PC-9 (cell line): ENCODE data around the gene ZNF215. TPM values are rescaled to one million over a fixed set of nuclear protein-coding genes. Genes with fewer than 3 reads are reported as not detected.

ENCODE experiments used
- BruUV-seq: library from RNA; stranded (reverse); fragments of 400-500 nt; replicated peaks from 2 replicates; lab custom pipeline; 2021; lab: Mats Ljungman, UMichigan
- CTCF ChIA-PET: fragments of 300-600 bp; sonication (Branson Sonifier 250); formaldehyde crosslinking; loops from one replicate; lab custom pipeline; 2022; ENCODE audit warnings: antibody characterized with exemption; lab: Charles Lee
- POLR2A ChIA-PET: fragments of 300-600 bp; sonication (Branson Sonifier 250); formaldehyde crosslinking; loops from one replicate; lab custom pipeline; 2022; ENCODE audit warnings: antibody characterized with exemption; ENCODE audit not compliant: unreplicated experiment; lab: Charles Lee
- DNase-seq, 2 experiments: peaks; one replicate each; pipeline versions ENCODE4 v3.0.0 to v3.0.0-alpha.2; 2015 to 2022; ENCODE audit warnings: mixed read lengths in 1 of 2
- H2AFZ ChIP-seq: fragments of 200-600 bp; sonication (generic); 2 replicates; pipeline ENCODE4 v1.8.1; 2017; ENCODE audit warnings: antibody characterized with exemption
- H3F3A ChIP-seq: fragments of 200-600 bp; sonication (generic); 2 replicates; pipeline ENCODE4 v1.8.1; 2017; ENCODE audit warnings: antibody characterized with exemption, mild to moderate bottlenecking, low read depth; ENCODE audit not compliant: insufficient read depth
- H3K27ac ChIP-seq: fragments of 200-600 bp; sonication (generic); 2 replicates; pipeline ENCODE4 v1.6.1; 2016; ENCODE audit warnings: mixed run types
- H3K27me3 ChIP-seq: fragments of 200-600 bp; sonication (generic); 2 replicates; pipeline ENCODE4 v1.6.1; 2016; ENCODE audit warnings: low read depth, mixed run types; ENCODE audit not compliant: insufficient read depth
- H3K36me3 ChIP-seq: fragments of 200-600 bp; sonication (generic); 2 replicates; pipeline ENCODE4 v1.6.1; 2016; ENCODE audit warnings: low read depth, mixed run types
- H3K4me1 ChIP-seq: fragments of 200-600 bp; sonication (generic); replicated peaks from 2 replicates; pipeline ENCODE4 v1.6.1; 2016; ENCODE audit warnings: mixed run types; ENCODE audit not compliant: insufficient read depth
- H3K4me2 ChIP-seq: fragments of 200-600 bp; sonication (generic); 2 replicates; pipeline ENCODE4 v1.6.1; 2017; ENCODE audit warnings: mixed run types
- H3K4me3 ChIP-seq: fragments of 200-600 bp; sonication (generic); 2 replicates; pipeline ENCODE4 v1.6.1; 2016; ENCODE audit warnings: mixed run types
- H3K79me2 ChIP-seq: fragments of 200-600 bp; sonication (generic); 2 replicates; pipeline ENCODE4 v1.6.1; 2017; ENCODE audit warnings: low read depth, mixed run types
- H3K9me2 ChIP-seq: fragments of 200-600 bp; sonication (generic); 2 replicates; pipeline ENCODE4 v1.8.1; 2017; ENCODE audit warnings: mild to moderate bottlenecking; ENCODE audit not compliant: insufficient read depth
- H3K9me3 ChIP-seq: fragments of 200-600 bp; sonication (generic); 2 replicates; pipeline ENCODE4 v1.8.1; 2016; ENCODE audit warnings: low read depth; ENCODE audit not compliant: insufficient read depth
- H4K20me1 ChIP-seq: fragments of 200-600 bp; sonication (generic); 2 replicates; pipeline ENCODE4 v1.8.1; 2017; ENCODE audit not compliant: insufficient read depth
- CTCF ChIP-seq: fragments of 200-600 bp; sonication (generic); conservative IDR thresholded peaks from 2 replicates; pipeline ENCODE4 v1.6.1; 2017; ENCODE audit warnings: mixed run types, antibody characterized with exemption, mild to moderate bottlenecking, moderate library complexity
- EZH2 ChIP-seq: fragments of 200-600 bp; sonication (generic); IDR thresholded peaks from 2 replicates; pipeline ENCODE4 v1.8.0; 2017; ENCODE audit warnings: antibody characterized with exemption, low read depth
- intact Hi-C: fragments of 100-400 bp; cut with micrococcal nuclease; formaldehyde crosslinking; loops from one replicate; pipeline ENCODE4 v1.10.0; 2022; ENCODE audit not compliant: unreplicated experiment
- total RNA-seq: library from RNA; stranded (reverse); gene quantifications from 2 replicates; pipeline ENCODE4 v1.2.3, GENCODE V29; 2021

Gene ZNF215
- total RNA-seq, 1 experiment from 2014 or later = 2.0 TPM

GRCh38 chr11:6925636-6926207 lies 504 bp upstream of the ZNF215 start:
- POLR2A ChIA-PET = no interaction called here
- no peaks in the 10 kb centered on the region for H3K9me3 ChIP-seq
- TF ChIP-seq EZH2 (no peak), CTCF (no peak)
- intact Hi-C loops = no loop called here
- H3F3A ChIP-seq = peaks cover 8% of the 10 kb centered on the region
- CTCF ChIA-PET = no interaction called here
- H3K79me2 ChIP-seq = no peaks in the 10 kb centered on the region
- peaks cover 10% of the 10 kb centered on the region; the same call in 1 of the 2 replicates for H3K4me1 ChIP-seq
- no peaks in the 10 kb centered on the region for H3K27me3 ChIP-seq
- no peaks in the 10 kb centered on the region for H4K20me1 ChIP-seq
- H3K9me2 ChIP-seq = no peaks in the 10 kb centered on the region
- H3K27ac ChIP-seq = no peak overlapping the region
- no peaks in the 10 kb centered on the region for H3K36me3 ChIP-seq
- BruUV-seq = no TSS peak
- peak overlapping the region; percentile 65 for H3K4me3 ChIP-seq
- DNase-seq = peak in 1 of 2 experiments; percentile 2
- H3K4me2 ChIP-seq = peak overlapping the region; percentile 94
- peak overlapping the region; percentile 97 for H2AFZ ChIP-seq

- POLR2A ChIA-PET = no interaction called here
Observed at GRCh38 chr11:6927030-6927617, 898 bp downstream of the ZNF215 start.

GRCh38 chr11:6928916-6929315 lies 2.7 kb downstream of the ZNF215 start:
- no peaks in the 10 kb centered on the region for H3K9me2 ChIP-seq
- no peak overlapping the region for H3K4me2 ChIP-seq
- POLR2A ChIA-PET = no interaction called here
- H3F3A ChIP-seq = peaks cover 8% of the 10 kb centered on the region
- no peaks in the 10 kb centered on the region for H4K20me1 ChIP-seq
- no peak overlapping the region for H2AFZ ChIP-seq
- H3K9me3 ChIP-seq = no peaks in the 10 kb centered on the region
- no peak for DNase-seq
- H3K27ac ChIP-seq = no peak overlapping the region
- H3K4me1 ChIP-seq = peaks cover 10% of the 10 kb centered on the region; the same call in 1 of the 2 replicates
- CTCF ChIA-PET = no interaction called here
- H3K27me3 ChIP-seq = no peaks in the 10 kb centered on the region
- no peaks in the 10 kb centered on the region for H3K79me2 ChIP-seq
- no peaks in the 10 kb centered on the region for H3K36me3 ChIP-seq
- no TSS peak for BruUV-seq
- intact Hi-C loops = no loop called here
- no peak for TF ChIP-seq CTCF
- no peak for TF ChIP-seq EZH2
- no peak overlapping the region for H3K4me3 ChIP-seq

More at GRCh38 chr11:6927030-6927617, 898 bp downstream of the ZNF215 start:
- no peak overlapping the region for H3K27ac ChIP-seq
- no peaks in the 10 kb centered on the region for H3K36me3 ChIP-seq
- H3K4me3 ChIP-seq = peak overlapping the region; percentile 65
- no peak for DNase-seq
- H3F3A ChIP-seq = peaks cover 8% of the 10 kb centered on the region
- no peaks in the 10 kb centered on the region for H4K20me1 ChIP-seq
- no peaks in the 10 kb centered on the region for H3K9me2 ChIP-seq
- H3K9me3 ChIP-seq = no peaks in the 10 kb centered on the region
- peaks cover 10% of the 10 kb centered on the region; the same call in 1 of the 2 replicates for H3K4me1 ChIP-seq
- CTCF ChIA-PET = no interaction called here
- BruUV-seq = no TSS peak
- H3K79me2 ChIP-seq = no peaks in the 10 kb centered on the region
- TF ChIP-seq EZH2 = no peak
- no peak for TF ChIP-seq CTCF
- peak overlapping the region; percentile 94 for H3K4me2 ChIP-seq
- H3K27me3 ChIP-seq = no peaks in the 10 kb centered on the region
- intact Hi-C loops = no loop called here
- H2AFZ ChIP-seq = peak overlapping the region; percentile 97
